Measurements from ENCODE around the gene NPTXR. TPM values are rescaled to one million over a fixed set of nuclear protein-coding genes. Genes with fewer than 3 reads are reported as not detected.
"Not testable (repeated sequence)": the region's sequence is repeated elsewhere in the genome, so short reads cannot be mapped to it uniquely, and the experiment has no call there.

Gene NPTXR
- polyA plus RNA-seq, 10 donors, result 4.0 to 6.4 (median 4.9) TPM

- DNase-seq, result peak in 1 of 3 donors; percentile 22
Observed at GRCh38 chr22:38832005-38832978, 11.5 kb downstream of the NPTXR start.

GRCh38 chr22:38831166-38831945, 12.5 kb downstream of the NPTXR start:
- no peak for DNase-seq

- no peak for DNase-seq
Observed at GRCh38 chr22:38830845-38831108, 13.1 kb downstream of the NPTXR start.

GRCh38 chr22:38830026-38830844, 13.6 kb downstream of the NPTXR start:
- DNase-seq, result no peak

GRCh38 chr22:38829485-38829884, 14.3 kb downstream of the NPTXR start:
- DNase-seq, result no peak

GRCh38 chr22:38828616-38829205, 15.1 kb downstream of the NPTXR start:
- DNase-seq, result no peak

- no peak for DNase-seq
Observed at GRCh38 chr22:38828191-38828590, 15.6 kb downstream of the NPTXR start.

- no peak for DNase-seq
Observed at GRCh38 chr22:38827510-38827909, 16.3 kb downstream of the NPTXR start.

- no peak for DNase-seq
Observed at GRCh38 chr22:38826801-38827200, 17.0 kb downstream of the NPTXR start.

- no peak for DNase-seq
Observed at GRCh38 chr22:38826386-38826785, 17.4 kb downstream of the NPTXR start.

GRCh38 chr22:38824585-38824984, 19.2 kb downstream of the NPTXR start:
- DNase-seq, result peak; percentile 69 to 88 (median 85)

- no peak for DNase-seq
Observed at GRCh38 chr22:38823637-38824036, 20.2 kb downstream of the NPTXR start.

- no peak for DNase-seq
Observed at GRCh38 chr22:38823076-38823475, 20.8 kb downstream of the NPTXR start.

- no peak for DNase-seq
Observed at GRCh38 chr22:38820020-38820419, 23.8 kb downstream of the NPTXR start.

- no peak for DNase-seq
Observed at GRCh38 chr22:38819387-38819940, 24.4 kb downstream of the NPTXR start.

GRCh38 chr22:38817196-38817595, 26.6 kb downstream of the NPTXR start:
- DNase-seq, result no peak

- no peak for DNase-seq
Observed at GRCh38 chr22:38815842-38816241, 28.0 kb downstream of the NPTXR start.

- no peak for DNase-seq
Observed at GRCh38 chr22:38811241-38811640, 32.6 kb downstream of the NPTXR start.

GRCh38 chr22:38805041-38805593, 38.7 kb downstream of the NPTXR start:
- DNase-seq, result not testable (repeated sequence)

- DNase-seq, result peak; percentile 44 to 86 (median 75)
Observed at GRCh38 chr22:38802671-38803121, 41.1 kb downstream of the NPTXR start.

Data from muscle of back (tissue), 11 donors.